GM12891 (cell line): ENCODE results near the gene PTPN6.

Experiments
- POLR2A ChIP-seq: IDR thresholded peaks from 2 replicates; pipeline ENCODE4 v1.6.1; 2011; ENCODE audit warnings: low read depth, low read length, control low read depth
- POLR2AphosphoS5 ChIP-seq: IDR thresholded peaks from 2 replicates; pipeline ENCODE4 v1.6.1; 2011; ENCODE audit warnings: low read depth, low read length, control low read depth
- TAF1 ChIP-seq: IDR thresholded peaks from 2 replicates; pipeline ENCODE4 v1.6.1; 2011; ENCODE audit warnings: low read depth, low read length, control low read depth

DNA sequence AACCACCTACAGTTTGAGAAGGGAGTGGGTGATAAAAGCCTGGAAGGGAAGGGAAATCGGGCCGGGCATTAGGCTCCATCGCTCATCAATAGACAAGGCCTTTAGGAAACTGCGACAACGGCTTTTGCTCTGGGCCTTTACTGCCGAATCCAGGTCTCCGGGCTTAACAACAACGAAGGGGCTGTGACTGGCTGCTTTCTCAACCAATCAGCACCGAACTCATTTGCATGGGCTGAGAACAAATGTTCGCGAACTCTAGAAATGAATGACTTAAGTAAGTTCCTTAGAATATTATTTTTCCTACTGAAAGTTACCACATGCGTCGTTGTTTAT is 7.8 kb upstream of the PTPN6 start:
- TF ChIP-seq POLR2AphosphoS5 (no peak), POLR2A (no peak), TAF1 (no peak)
